Measurements from ENCODE around the gene ZNF224. TPM values are rescaled to one million over a fixed set of nuclear protein-coding genes. Genes with fewer than 3 reads are reported as not detected.

ZNF224 gene
- total RNA-seq, 1 experiment from 2014 or later: 14.8 TPM

DNA sequence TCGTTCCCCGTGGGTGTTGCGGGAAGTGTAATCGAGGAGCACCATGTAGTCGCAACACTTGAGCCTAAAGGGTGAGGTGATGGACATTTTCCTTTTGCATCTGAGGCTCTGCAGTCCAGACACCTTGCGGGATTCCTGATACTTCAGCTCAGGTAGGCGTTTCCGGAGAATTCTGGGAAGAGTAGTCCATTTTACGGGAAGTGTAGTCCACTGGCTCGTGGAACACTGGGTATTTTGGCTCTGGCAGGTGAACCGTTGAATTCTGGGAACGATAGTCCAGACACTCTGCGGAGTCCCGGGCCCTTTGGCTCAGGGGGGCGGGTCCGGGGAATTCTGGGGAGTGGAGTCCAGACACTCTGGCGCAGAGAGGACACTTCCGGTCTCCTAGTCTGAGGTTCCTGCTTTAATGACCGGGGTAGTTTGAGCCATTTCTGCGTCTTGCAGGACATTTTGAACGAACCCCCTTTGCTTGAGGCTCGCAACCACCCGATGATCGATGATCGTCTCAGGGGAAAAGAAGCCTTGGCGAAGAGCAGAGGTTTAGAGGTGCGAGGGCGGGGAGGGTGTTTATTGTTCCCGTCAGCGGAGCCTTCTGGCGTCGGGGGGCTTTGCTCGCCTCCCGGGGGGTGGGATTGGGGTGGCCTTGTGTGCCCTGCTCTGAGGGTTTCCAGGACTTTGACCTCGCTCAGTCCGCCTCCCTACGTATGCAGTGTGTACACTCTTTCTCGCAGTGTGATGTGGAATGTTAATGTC lies 42.3 kb upstream of the ZNF224 start, which contains the start of gene ZNF223 (continued):
- TF ChIP-seq, protein P1, sequence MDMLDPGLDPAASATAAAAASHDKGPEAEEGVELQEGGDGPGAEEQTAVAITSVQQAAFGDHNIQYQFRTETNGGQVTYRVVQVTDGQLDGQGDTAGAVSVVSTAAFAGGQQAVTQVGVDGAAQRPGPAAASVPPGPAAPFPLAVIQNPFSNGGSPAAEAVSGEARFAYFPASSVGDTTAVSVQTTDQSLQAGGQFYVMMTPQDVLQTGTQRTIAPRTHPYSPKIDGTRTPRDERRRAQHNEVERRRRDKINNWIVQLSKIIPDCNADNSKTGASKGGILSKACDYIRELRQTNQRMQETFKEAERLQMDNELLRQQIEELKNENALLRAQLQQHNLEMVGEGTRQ (CRISPR knock-in tag; IDR thresholded peaks at IDR 0.05): 0 out of 2 replicates have a peak, but pooled peaks have one; percentile 24
- no peak for TF ChIP-seq PRRX2 (CRISPR knock-in tag; IDR thresholded peaks at IDR 0.05)
- TF ChIP-seq ZNF396 (CRISPR knock-in tag; IDR thresholded peaks at IDR 0.05; ENCODE audit: borderline replicate concordance): no peak
- TF ChIP-seq NR3C1 (CRISPR knock-in tag; conservative IDR thresholded peaks at IDR 0.05; ENCODE audit: low read depth): no peak
- TF ChIP-seq MAX (CRISPR knock-in tag; IDR thresholded peaks at IDR 0.05): no peak

GRCh38 chr19:44055870-44056269 lies 38.3 kb upstream of the ZNF224 start:
- Mint-ChIP-seq H3K27ac (no peak overlapping the region), H3K4me3 (no peak overlapping the region), H3K27me3 (ENCODE audit: low read depth) (no peaks in the 10 kb centered on the region; the same call in 1 of the 2 replicates), H3K36me3 (peaks cover 37% of the 10 kb centered on the region), H3K9me3 (peaks cover 15% of the 10 kb centered on the region), H3K4me1 (peaks cover 4% of the 10 kb centered on the region; the same call in 1 of the 2 replicates)
- ChIA-PET POLR2A (no interaction called here), CTCF (interaction anchor here (0.8 kb wide), 1 partner anchor 77 kb away, joined by 3 read pairs; no protein-coding TSS in a partner anchor)
- TF ChIP-seq USF1 (CRISPR knock-in tag; IDR thresholded peaks at IDR 0.05) (no peak), MAX (CRISPR knock-in tag; IDR thresholded peaks at IDR 0.05) (no peak), ZNF232 (CRISPR knock-in tag; IDR thresholded peaks at IDR 0.05) (no peak), ESRRA (CRISPR knock-in tag; IDR thresholded peaks at IDR 0.05; ENCODE audit: borderline replicate concordance) (no peak), ETV6 (CRISPR knock-in tag; IDR thresholded peaks at IDR 0.05) (no peak), GTF2I (CRISPR knock-in tag; conservative IDR thresholded peaks at IDR 0.05) (no peak), GRHL2 (CRISPR knock-in tag; IDR thresholded peaks at IDR 0.05; ENCODE audit: insufficient replicate concordance, severe bottlenecking) (no peak)
- TF ChIP-seq, protein P2, sequence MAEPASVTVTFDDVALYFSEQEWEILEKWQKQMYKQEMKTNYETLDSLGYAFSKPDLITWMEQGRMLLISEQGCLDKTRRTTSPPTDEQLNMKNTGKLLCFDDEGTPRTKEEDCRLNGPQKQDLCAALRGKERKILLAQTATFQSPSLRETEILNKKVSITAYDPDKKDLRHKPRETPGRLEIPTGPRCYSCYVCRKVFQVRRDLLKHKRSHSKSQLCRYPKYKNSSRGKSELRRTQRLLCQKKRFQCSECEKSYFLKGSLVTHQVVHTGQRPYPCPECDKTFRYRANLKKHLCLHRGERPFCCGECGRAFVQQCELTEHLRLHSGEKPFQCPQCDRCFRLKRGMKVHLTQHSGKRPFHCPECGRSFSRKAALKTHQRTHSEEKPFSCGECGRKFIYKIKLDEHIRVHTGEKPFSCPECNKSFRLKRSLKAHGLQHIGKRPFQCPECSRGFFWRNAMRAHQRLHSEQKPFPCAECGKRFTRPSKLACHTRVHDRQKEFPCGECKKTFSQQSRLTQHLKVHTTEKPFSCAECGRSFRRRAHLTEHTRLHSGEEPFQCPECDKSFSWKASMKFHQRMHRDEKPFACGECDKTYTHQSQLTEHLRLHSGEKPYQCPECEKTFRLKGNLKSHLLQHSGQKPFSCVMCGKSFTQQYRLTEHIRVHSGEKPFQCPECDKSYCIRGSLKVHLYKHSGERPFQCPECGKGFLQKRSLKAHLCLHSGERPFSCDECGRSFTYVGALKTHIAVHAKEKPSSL (CRISPR knock-in tag; conservative IDR thresholded peaks at IDR 0.05): no peak
- TF ChIP-seq, protein P3, sequence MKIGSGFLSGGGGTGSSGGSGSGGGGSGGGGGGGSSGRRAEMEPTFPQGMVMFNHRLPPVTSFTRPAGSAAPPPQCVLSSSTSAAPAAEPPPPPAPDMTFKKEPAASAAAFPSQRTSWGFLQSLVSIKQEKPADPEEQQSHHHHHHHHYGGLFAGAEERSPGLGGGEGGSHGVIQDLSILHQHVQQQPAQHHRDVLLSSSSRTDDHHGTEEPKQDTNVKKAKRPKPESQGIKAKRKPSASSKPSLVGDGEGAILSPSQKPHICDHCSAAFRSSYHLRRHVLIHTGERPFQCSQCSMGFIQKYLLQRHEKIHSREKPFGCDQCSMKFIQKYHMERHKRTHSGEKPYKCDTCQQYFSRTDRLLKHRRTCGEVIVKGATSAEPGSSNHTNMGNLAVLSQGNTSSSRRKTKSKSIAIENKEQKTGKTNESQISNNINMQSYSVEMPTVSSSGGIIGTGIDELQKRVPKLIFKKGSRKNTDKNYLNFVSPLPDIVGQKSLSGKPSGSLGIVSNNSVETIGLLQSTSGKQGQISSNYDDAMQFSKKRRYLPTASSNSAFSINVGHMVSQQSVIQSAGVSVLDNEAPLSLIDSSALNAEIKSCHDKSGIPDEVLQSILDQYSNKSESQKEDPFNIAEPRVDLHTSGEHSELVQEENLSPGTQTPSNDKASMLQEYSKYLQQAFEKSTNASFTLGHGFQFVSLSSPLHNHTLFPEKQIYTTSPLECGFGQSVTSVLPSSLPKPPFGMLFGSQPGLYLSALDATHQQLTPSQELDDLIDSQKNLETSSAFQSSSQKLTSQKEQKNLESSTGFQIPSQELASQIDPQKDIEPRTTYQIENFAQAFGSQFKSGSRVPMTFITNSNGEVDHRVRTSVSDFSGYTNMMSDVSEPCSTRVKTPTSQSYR (CRISPR knock-in tag; IDR thresholded peaks at IDR 0.05): no peak
- TF ChIP-seq, protein P4, sequence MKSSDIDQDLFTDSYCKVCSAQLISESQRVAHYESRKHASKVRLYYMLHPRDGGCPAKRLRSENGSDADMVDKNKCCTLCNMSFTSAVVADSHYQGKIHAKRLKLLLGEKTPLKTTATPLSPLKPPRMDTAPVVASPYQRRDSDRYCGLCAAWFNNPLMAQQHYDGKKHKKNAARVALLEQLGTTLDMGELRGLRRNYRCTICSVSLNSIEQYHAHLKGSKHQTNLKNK (CRISPR knock-in tag; IDR thresholded peaks at IDR 0.05): no peak
- TF ChIP-seq, protein P5, sequence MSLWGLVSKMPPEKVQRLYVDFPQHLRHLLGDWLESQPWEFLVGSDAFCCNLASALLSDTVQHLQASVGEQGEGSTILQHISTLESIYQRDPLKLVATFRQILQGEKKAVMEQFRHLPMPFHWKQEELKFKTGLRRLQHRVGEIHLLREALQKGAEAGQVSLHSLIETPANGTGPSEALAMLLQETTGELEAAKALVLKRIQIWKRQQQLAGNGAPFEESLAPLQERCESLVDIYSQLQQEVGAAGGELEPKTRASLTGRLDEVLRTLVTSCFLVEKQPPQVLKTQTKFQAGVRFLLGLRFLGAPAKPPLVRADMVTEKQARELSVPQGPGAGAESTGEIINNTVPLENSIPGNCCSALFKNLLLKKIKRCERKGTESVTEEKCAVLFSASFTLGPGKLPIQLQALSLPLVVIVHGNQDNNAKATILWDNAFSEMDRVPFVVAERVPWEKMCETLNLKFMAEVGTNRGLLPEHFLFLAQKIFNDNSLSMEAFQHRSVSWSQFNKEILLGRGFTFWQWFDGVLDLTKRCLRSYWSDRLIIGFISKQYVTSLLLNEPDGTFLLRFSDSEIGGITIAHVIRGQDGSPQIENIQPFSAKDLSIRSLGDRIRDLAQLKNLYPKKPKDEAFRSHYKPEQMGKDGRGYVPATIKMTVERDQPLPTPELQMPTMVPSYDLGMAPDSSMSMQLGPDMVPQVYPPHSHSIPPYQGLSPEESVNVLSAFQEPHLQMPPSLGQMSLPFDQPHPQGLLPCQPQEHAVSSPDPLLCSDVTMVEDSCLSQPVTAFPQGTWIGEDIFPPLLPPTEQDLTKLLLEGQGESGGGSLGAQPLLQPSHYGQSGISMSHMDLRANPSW (CRISPR knock-in tag; conservative IDR thresholded peaks at IDR 0.05; ENCODE audit: low read depth): no peak
- peak; percentile 21 for DNase-seq (ENCODE audit: low spot score)
- no peak for ATAC-seq
